Measurements from ENCODE around the gene EEFSEC. TPM values are rescaled to one million over a fixed set of nuclear protein-coding genes. Genes with fewer than 3 reads are reported as not detected.

Gene EEFSEC
- total and polyA plus RNA-seq, 10 donors: 8.5 to 19.2 (median 14.2) TPM

DNA sequence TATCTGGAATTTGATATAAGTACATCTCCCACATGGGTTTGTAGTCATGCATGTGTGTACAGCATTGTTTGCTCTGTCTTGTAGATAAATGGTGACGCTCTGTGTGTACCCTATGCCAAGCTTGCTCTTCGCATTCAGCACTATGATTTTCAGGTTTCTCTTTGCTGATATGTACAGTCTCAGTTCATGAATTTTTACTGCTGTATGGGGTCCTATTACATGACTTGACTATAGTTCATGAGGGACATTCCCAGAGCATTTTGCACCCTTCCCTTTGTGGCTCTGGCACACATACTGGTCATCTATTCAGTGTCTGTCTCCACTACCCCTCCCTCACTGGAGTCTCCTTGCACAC, 132.7 kb downstream of the EEFSEC start:
- no peak for DNase-seq
- no peak overlapping the region for H3K4me3 ChIP-seq
- WGBS, 5 donors: 95 to 99% (median 96%) methylated on average over 2 of the region's 2 CpGs
- H3K9me3 ChIP-seq: peaks cover 0 to 9% (median 3%) of the 10 kb centered on the region in 8 donors
- no peaks in the 10 kb centered on the region for H3K27me3 ChIP-seq (replicated peaks in 1 of 7)
- TF ChIP-seq, protein P1, sequence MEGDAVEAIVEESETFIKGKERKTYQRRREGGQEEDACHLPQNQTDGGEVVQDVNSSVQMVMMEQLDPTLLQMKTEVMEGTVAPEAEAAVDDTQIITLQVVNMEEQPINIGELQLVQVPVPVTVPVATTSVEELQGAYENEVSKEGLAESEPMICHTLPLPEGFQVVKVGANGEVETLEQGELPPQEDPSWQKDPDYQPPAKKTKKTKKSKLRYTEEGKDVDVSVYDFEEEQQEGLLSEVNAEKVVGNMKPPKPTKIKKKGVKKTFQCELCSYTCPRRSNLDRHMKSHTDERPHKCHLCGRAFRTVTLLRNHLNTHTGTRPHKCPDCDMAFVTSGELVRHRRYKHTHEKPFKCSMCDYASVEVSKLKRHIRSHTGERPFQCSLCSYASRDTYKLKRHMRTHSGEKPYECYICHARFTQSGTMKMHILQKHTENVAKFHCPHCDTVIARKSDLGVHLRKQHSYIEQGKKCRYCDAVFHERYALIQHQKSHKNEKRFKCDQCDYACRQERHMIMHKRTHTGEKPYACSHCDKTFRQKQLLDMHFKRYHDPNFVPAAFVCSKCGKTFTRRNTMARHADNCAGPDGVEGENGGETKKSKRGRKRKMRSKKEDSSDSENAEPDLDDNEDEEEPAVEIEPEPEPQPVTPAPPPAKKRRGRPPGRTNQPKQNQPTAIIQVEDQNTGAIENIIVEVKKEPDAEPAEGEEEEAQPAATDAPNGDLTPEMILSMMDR (IDR thresholded peaks at IDR 0.05 in 8 of 11, conservative IDR thresholded peaks at IDR 0.05 in 3 of 11): no peak
- TF ChIP-seq POLR2AphosphoS5 (IDR thresholded peaks at IDR 0.05) (no peak), POLR2A (IDR thresholded peaks at IDR 0.05) (no peak)
- no peak overlapping the region for H3K27ac ChIP-seq
- peaks cover 0 to 64% (median 0%) of the 10 kb centered on the region in 6 donors for H3K36me3 ChIP-seq
- peaks cover 0 to 15% (median 8%) of the 10 kb centered on the region in 6 donors for H3K4me1 ChIP-seq
- intact Hi-C loops (cut with DNase I; ENCODE audit: low total_unique reads): no loop called here

DNA sequence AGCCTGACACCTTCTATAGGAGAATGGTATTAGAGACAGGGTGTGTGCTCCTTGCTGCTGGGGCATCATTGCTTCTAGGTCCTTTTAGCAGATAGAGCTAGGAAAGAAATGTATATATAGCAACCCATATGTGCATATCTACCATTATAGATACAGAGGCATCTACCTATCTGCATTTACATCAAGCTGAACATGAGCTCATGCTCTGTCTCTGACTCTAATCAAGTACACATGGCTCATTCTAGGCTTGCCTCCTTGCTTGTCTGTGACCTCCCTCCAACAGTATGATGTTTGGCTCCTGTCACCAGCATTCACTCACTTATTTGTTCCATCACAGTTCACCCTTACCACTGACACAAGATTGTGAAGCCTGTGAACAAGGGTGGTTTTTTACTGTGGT, 133.4 kb downstream of the EEFSEC start:
- no peak overlapping the region for H3K27ac ChIP-seq
- TF ChIP-seq, protein P1 (IDR thresholded peaks at IDR 0.05 in 8 of 11, conservative IDR thresholded peaks at IDR 0.05 in 3 of 11): no peak
- TF ChIP-seq POLR2AphosphoS5 (IDR thresholded peaks at IDR 0.05): no peak
- no peak for TF ChIP-seq POLR2A (IDR thresholded peaks at IDR 0.05)
- peaks cover 0 to 59% (median 0%) of the 10 kb centered on the region in 6 donors for H3K36me3 ChIP-seq
- intact Hi-C loops (cut with DNase I; ENCODE audit: low total_unique reads): no loop called here
- H3K4me3 ChIP-seq: no peak overlapping the region
- peaks cover 0 to 9% (median 5%) of the 10 kb centered on the region in 8 donors for H3K9me3 ChIP-seq
- H3K27me3 ChIP-seq (replicated peaks in 1 of 7): no peaks in the 10 kb centered on the region
- H3K4me1 ChIP-seq: peaks cover 0 to 15% (median 8%) of the 10 kb centered on the region in 6 donors
- DNase-seq: no peak

DNA sequence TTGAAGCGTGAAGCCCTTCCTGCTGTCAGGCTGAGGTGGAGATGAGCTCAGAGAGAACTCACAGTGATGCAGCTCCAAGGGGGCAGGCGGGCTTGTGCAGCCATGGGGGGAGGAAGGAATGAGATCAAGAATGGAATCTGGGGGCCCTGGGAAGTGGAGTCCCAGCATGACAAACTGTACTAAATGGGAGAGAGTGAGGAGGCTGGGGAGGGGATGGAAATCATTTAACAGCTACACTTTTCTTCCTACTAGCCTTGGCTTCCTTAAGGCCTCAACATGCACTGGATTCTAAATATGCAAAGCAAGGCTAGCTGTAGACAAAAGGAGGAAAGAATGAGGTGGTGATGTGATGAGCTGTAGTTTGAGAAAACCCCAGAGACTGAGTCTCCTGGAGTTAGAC, 133.9 kb downstream of the EEFSEC start:
- Histone ChIP-seq H3K27me3 (replicated peaks in 1 of 7) (no peaks in the 10 kb centered on the region), H3K4me1 (peaks cover 0 to 11% (median 5%) of the 10 kb centered on the region in 6 donors), H3K9me3 (peaks cover 0 to 9% (median 5%) of the 10 kb centered on the region in 8 donors), H3K36me3 (peaks cover 0 to 54% (median 0%) of the 10 kb centered on the region in 6 donors), H3K27ac (no peak overlapping the region), H3K4me3 (no peak overlapping the region)
- no peak for DNase-seq
- intact Hi-C loops (cut with DNase I; ENCODE audit: low total_unique reads): no loop called here
- TF ChIP-seq POLR2A (IDR thresholded peaks at IDR 0.05) (no peak), POLR2AphosphoS5 (IDR thresholded peaks at IDR 0.05) (no peak)
- TF ChIP-seq, protein P1 (IDR thresholded peaks at IDR 0.05 in 8 of 11, conservative IDR thresholded peaks at IDR 0.05 in 3 of 11): no peak
- 94 to 98% (median 97%) methylated on average over 2 of the region's 2 CpGs for WGBS, 5 donors

DNA sequence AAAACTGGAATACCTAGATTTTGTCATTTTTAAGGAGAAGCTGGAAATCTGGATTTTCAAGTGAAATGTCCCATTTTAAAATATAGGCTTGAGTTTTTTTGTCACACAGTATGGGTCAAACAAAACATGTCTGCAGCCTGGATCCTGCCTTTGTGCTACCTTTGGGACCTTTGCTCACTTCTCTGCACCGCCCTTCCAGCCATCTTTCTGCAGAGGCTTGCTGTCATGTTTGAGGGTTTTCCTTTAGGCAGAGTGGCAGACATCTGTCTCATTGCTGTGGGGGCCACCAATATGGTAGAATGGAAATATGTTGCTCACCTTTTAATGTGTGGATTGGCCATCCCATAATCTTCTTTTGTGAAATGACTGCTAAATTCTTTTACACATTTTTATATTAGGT, 136.3 kb downstream of the EEFSEC start:
- Histone ChIP-seq H3K4me1 (peaks cover 0 to 9% (median 6%) of the 10 kb centered on the region in 6 donors), H3K4me3 (no peak overlapping the region), H3K27ac (no peak overlapping the region), H3K36me3 (peaks cover 0 to 32% (median 0%) of the 10 kb centered on the region in 6 donors), H3K27me3 (replicated peaks in 1 of 7) (no peaks in the 10 kb centered on the region), H3K9me3 (peaks cover 0 to 9% (median 5%) of the 10 kb centered on the region in 8 donors)
- 96 to 100% (median 100%) methylated on average over 1 of the region's 1 CpG for WGBS, 5 donors
- intact Hi-C loops (cut with DNase I; ENCODE audit: low total_unique reads): no loop called here
- TF ChIP-seq POLR2A (IDR thresholded peaks at IDR 0.05): no peak
- TF ChIP-seq, protein P1 (IDR thresholded peaks at IDR 0.05 in 8 of 11, conservative IDR thresholded peaks at IDR 0.05 in 3 of 11): no peak
- TF ChIP-seq POLR2AphosphoS5 (IDR thresholded peaks at IDR 0.05): no peak
- DNase-seq: no peak
